ENCODE measurements around the gene NMRK2. TPM values are rescaled to one million over a fixed set of nuclear protein-coding genes. Genes with fewer than 3 reads are reported as not detected.

The NMRK2 gene
- total and polyA plus RNA-seq, 2 of the 13 experiments (the other 11 are each of a cell fraction or from before 2014, with no cell fraction given), result not detected

DNA sequence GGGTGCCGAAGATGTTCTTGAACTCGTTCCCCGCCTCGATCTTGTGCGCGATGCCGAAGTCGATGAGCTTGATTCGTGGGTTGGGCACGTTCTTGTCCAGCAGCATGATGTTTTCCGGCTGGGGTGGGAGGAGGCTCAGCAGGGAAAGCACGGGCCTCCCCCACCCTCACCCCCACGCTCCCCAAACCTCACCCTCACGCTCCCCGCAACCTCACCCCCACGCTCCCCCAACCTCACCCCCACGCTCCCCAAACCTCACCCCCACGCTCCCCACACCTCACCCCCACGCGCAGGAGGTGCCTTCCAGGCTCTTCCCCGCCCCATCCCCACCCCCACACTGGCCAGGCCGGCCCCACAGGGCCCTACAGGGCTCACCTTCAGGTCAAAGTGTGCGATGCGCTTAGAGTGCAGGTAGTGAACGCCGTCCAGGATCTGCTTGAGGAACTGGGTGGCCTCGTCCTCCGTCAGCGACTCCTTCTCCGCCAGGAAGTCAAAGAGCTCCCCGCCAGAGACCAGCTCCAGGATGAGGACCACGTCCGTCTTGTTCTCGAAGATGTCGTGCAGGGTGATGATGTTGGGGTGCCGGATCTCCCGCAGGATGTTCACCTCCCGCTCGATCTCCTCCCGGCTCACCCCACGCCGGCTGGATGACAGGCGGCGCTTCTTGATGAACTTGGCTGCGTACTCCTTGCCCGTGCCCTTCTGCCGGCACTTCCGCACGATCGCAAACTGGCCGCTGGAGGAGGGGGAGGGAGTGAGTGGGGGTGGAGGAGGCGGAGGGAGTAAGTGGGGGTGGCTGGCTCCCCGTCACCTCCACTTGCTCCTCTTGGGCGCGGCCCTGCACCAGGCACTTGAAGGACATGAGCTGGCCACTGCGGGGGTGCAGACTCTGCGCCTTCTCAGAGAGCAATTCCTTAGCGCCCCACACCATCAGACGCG is 31.7 kb downstream of the NMRK2 start:
- Histone ChIP-seq H3K9ac (ENCODE audit: insufficient read depth, low read depth, low read length) (no peak overlapping the region), H3K9me3 (ENCODE audit: low read length) (no peaks in the 10 kb centered on the region), H3K27me3 (ENCODE audit: control insufficient read depth in 1 of 2, insufficient read depth in 2 of 2, low read length in 2 of 2) (no peaks in the 10 kb centered on the region), H3K79me2 (ENCODE audit: insufficient read depth, low read length) (peaks cover 14% of the 10 kb centered on the region), H3K27ac (ENCODE audit: extremely low read length, insufficient read depth, low read length) (no peak overlapping the region), H3K36me3 (replicated peaks in 1 of 2; ENCODE audit: control insufficient read depth in 1 of 2, insufficient read depth in 2 of 2, low read length in 2 of 2) (peaks cover 31 to 49% of the 10 kb centered on the region in 2 experiments), H2AFZ (ENCODE audit: low read length) (no peak overlapping the region), H3K4me1 (ENCODE audit: insufficient read depth, low read length) (peaks cover 16% of the 10 kb centered on the region), H3K4me3 (replicated peaks in 1 of 3; ENCODE audit: insufficient read depth in 1 of 3, low read depth in 2 of 3, low read length in 3 of 3) (no peak overlapping the region), H4K20me1 (ENCODE audit: insufficient read depth, low read length) (peaks cover 14% of the 10 kb centered on the region), H3K4me2 (ENCODE audit: low read depth, low read length) (no peak overlapping the region)
- FAIRE-seq, result no peak
- CTCF ChIA-PET (ENCODE audit: low intra/inter-chr PET ratio, low total read pairs), result no interaction called here
- in situ Hi-C loops (cut with HindIII; ENCODE audit: extremely low pct_ligation_motif_present, low pct_unique_long_range_greater_than_20kb), result no loop called here
- WGBS (ENCODE audit: low lambda C conversion rate), result 97% methylated on average over 57 of the region's 60 CpGs
- DNase-seq (ENCODE audit: low spot score), result no peak
- intact Hi-C loops (cut with micrococcal nuclease; ENCODE audit: unreplicated experiment), result loop anchor here (5.0 kb wide), 1 partner anchor 107 kb away; no protein-coding TSS in a partner anchor
- POLR2A ChIA-PET, result interaction anchor here (0.6 kb wide), 1 partner anchor 162 kb away, joined by 4 read pairs; no protein-coding TSS in a partner anchor
- no peak for ATAC-seq
- 0 out of 2 replicates have a peak, but pooled peaks have one; percentile 33 for TF ChIP-seq ZBTB38 (CRISPR knock-in tag; IDR thresholded peaks at IDR 0.05)
- TF ChIP-seq AGO2 (optimal IDR thresholded peaks at IDR 0.05; ENCODE audit: low read depth, low read length), result peak; percentile 14
- TF ChIP-seq RBFOX2 (IDR thresholded peaks at IDR 0.05; ENCODE audit: low read depth, low read length), result 0 out of 2 replicates have a peak, but pooled peaks have one; percentile 4
- TF ChIP-seq, protein P1, sequence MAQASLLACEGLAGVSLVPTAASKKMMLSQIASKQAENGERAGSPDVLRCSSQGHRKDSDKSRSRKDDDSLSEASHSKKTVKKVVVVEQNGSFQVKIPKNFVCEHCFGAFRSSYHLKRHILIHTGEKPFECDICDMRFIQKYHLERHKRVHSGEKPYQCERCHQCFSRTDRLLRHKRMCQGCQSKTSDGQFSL (CRISPR knock-in tag; IDR thresholded peaks at IDR 0.05), result no peak
- no peak for TF ChIP-seq ZNF18 (CRISPR knock-in tag; IDR thresholded peaks at IDR 0.05; ENCODE audit: insufficient replicate concordance)
- BruUV-seq (replicated peaks), result no TSS peak
